Activated T-helper 9 cell treated with anti-CD3 and anti-CD28 coated beads, Interleukin-2, amount 50 U/mL, for 16 hours (primary cell): ENCODE measurements around the gene NUDT9.
"Not testable (repeated sequence)": the region's sequence is repeated elsewhere in the genome, so short reads cannot be mapped to it uniquely, and the experiment has no call there.

Source experiments
- DNase-seq: peaks from one replicate; pipeline ENCODE4 v3.0.0-alpha.2; 2020; ENCODE audit warnings: low read depth

NUDT9 gene

GRCh38 chr4:87422104-87423052 is at the start of gene NUDT9:
NUDT9 (plus strand) TSS chr4:87422573; CDS start chr4:87422906, 333 bp downstream.
- peak; percentile 77 for DNase-seq

GRCh38 chr4:87375719-87376291 is 46.6 kb upstream of the NUDT9 start:
- no peak for DNase-seq

GRCh38 chr4:87377816-87378215 is 44.6 kb upstream of the NUDT9 start:
- no peak for DNase-seq

GRCh38 chr4:87382116-87382515 is 40.3 kb upstream of the NUDT9 start:
- DNase-seq = no peak

- no peak for DNase-seq
Observed at GRCh38 chr4:87382931-87383330, 39.4 kb upstream of the NUDT9 start.

- not testable (repeated sequence) for DNase-seq
Observed at GRCh38 chr4:87384466-87385132, 37.8 kb upstream of the NUDT9 start.

- no peak for DNase-seq
Observed at GRCh38 chr4:87387237-87387636, 35.1 kb upstream of the NUDT9 start.

- DNase-seq = no peak
Observed at GRCh38 chr4:87388901-87389300, 33.5 kb upstream of the NUDT9 start.

- DNase-seq = not testable (repeated sequence)
Observed at GRCh38 chr4:87390055-87390454, 32.3 kb upstream of the NUDT9 start.

GRCh38 chr4:87390551-87390890 is 31.9 kb upstream of the NUDT9 start:
- no peak for DNase-seq

- DNase-seq = peak; percentile 61
Observed at GRCh38 chr4:87390891-87391575, 31.3 kb upstream of the NUDT9 start, which contains the start of gene HSD17B11. HSD17B11 (minus strand) TSS chr4:87391188; CDS start chr4:87391070, 118 bp downstream.

GRCh38 chr4:87391576-87392054 is 30.8 kb upstream of the NUDT9 start:
- no peak for DNase-seq

- DNase-seq = no peak
Observed at GRCh38 chr4:87392183-87392582, 30.2 kb upstream of the NUDT9 start.

- DNase-seq = not testable (repeated sequence)
Observed at GRCh38 chr4:87395073-87395472, 27.3 kb upstream of the NUDT9 start.

GRCh38 chr4:87395851-87396250 is 26.5 kb upstream of the NUDT9 start:
- not testable (repeated sequence) for DNase-seq

- DNase-seq = no peak
Observed at GRCh38 chr4:87399148-87399547, 23.2 kb upstream of the NUDT9 start.

GRCh38 chr4:87399954-87400353 is 22.4 kb upstream of the NUDT9 start:
- DNase-seq = no peak

- not testable (repeated sequence) for DNase-seq
Observed at GRCh38 chr4:87403732-87404131, 18.6 kb upstream of the NUDT9 start.

- DNase-seq = no peak
Observed at GRCh38 chr4:87405211-87405820, 17.1 kb upstream of the NUDT9 start.

GRCh38 chr4:87406462-87406861 is 15.9 kb upstream of the NUDT9 start:
- no peak for DNase-seq

- DNase-seq = not testable (repeated sequence)
Observed at GRCh38 chr4:87406902-87407301, 15.5 kb upstream of the NUDT9 start.
